CD4-positive, alpha-beta T cell (primary cell): Measurements from ENCODE around the gene ZBBX. TPM values are rescaled to one million over a fixed set of nuclear protein-coding genes. Genes with fewer than 3 reads are reported as not detected.

Experiments used
- ATAC-seq: fragments of 200-7000 bp; cut with Tn5 transposase; one replicate; pipeline ENCODE4 v1.10.0; 2022; ENCODE audit warnings: mild to moderate bottlenecking; ENCODE audit not compliant: poor library complexity
- CTCF ChIA-PET: fragments of 350-600 bp; sonication (Branson Sonifier 250); formaldehyde crosslinking; loops from one replicate; lab custom pipeline; 2021; ENCODE audit warnings: antibody characterized with exemption, inconsistent platforms; lab: Charles Lee
- POLR2A ChIA-PET: fragments of 350-600 bp; sonication (Branson Sonifier 250); formaldehyde crosslinking; loops from one replicate; lab custom pipeline; 2021; ENCODE audit warnings: antibody characterized with exemption, inconsistent platforms; lab: Charles Lee
- DNase-seq, 14 experiments: peaks; one replicate each; pipeline ENCODE4 v3.0.0-alpha.2; 2013 to 2020; ENCODE audit warnings: mixed read lengths in 2 of 14
- H3K27ac ChIP-seq, 2 donors: one replicate each; pipeline versions ENCODE4 v1.5.1 to v1.7.0; 2013; ENCODE audit warnings: low read length in 2 of 2, low read depth in 1 of 2, mild to moderate bottlenecking in 1 of 2
- H3K27me3 ChIP-seq, 2 experiments: 1 replicate in 1 of 2; 2 replicates in 1 of 2; pipeline versions ENCODE4 v1.6.1 to v1.7.0; 2013; ENCODE audit warnings: low read length in 2 of 2, control low read depth in 1 of 2, mild to moderate bottlenecking in 1 of 2, moderate library complexity in 1 of 2; ENCODE audit not compliant: insufficient read depth in 2 of 2, control insufficient read depth in 1 of 2
- H3K36me3 ChIP-seq: one replicate; pipeline ENCODE4 v1.6.1; 2013; ENCODE audit warnings: low read length, control low read depth; ENCODE audit not compliant: insufficient read depth
- H3K4me1 ChIP-seq: one replicate; pipeline ENCODE4 v1.6.1; 2013; ENCODE audit warnings: low read length, control low read depth; ENCODE audit not compliant: insufficient read depth
- H3K4me3 ChIP-seq: one replicate; pipeline ENCODE4 v1.5.1; 2013; ENCODE audit warnings: mild to moderate bottlenecking, low read length, moderate library complexity
- H3K9me3 ChIP-seq, 2 experiments: 1 replicate in 1 of 2; 2 replicates in 1 of 2; pipeline versions ENCODE4 v1.6.1 to v1.7.0; 2013; ENCODE audit warnings: low read length in 2 of 2, mild to moderate bottlenecking in 2 of 2, control low read depth in 1 of 2, moderate library complexity in 1 of 2; ENCODE audit not compliant: control insufficient read depth in 1 of 2, insufficient read depth in 1 of 2
- H3K27ac Mint-ChIP-seq: one replicate; pipeline ENCODE4 v1.8.0; 2020; ENCODE audit warnings: mixed read lengths
- H3K27me3 Mint-ChIP-seq: one replicate; pipeline ENCODE4 v1.8.0; 2021; ENCODE audit warnings: mixed read lengths
- H3K36me3 Mint-ChIP-seq: one replicate; pipeline ENCODE4 v1.8.0; 2021; ENCODE audit warnings: low read depth, mixed read lengths
- H3K4me1 Mint-ChIP-seq: one replicate; pipeline ENCODE4 v1.8.0; 2021; ENCODE audit warnings: low read depth, mixed read lengths
- H3K4me3 Mint-ChIP-seq: one replicate; pipeline ENCODE4 v1.8.0; 2020; ENCODE audit warnings: mild to moderate bottlenecking, mixed read lengths
- H3K9me3 Mint-ChIP-seq: one replicate; pipeline ENCODE4 v1.8.0; 2020; ENCODE audit warnings: mixed read lengths
- intact Hi-C, 2 experiments: fragments of 100-400 bp; cut with DNase I in 1 of 2; cut with micrococcal nuclease in 1 of 2; formaldehyde crosslinking; loops; one replicate each; pipeline versions ENCODE4 v1.15.1 to v1.9.0; 2023 to 2025; cut with DNase I, micrococcal nuclease
- total RNA-seq, 174 experiments: library from RNA in 2 of 174; stranded (reverse) in 2 of 174; gene quantifications; one replicate each; pipeline ENCODE4 v1.2.3 and lab custom pipeline; 2021 to 2026
- TF ChIP-seq, protein P1 (sequence below): fragments of 200-600 bp; IDR thresholded peaks from one replicate; pipeline ENCODE4 v1.8.0; 2022; ENCODE audit warnings: antibody characterized with exemption, mild to moderate bottlenecking

The ZBBX gene
- total RNA-seq, 2 experiments from 2014 or later = not detected

DNA sequence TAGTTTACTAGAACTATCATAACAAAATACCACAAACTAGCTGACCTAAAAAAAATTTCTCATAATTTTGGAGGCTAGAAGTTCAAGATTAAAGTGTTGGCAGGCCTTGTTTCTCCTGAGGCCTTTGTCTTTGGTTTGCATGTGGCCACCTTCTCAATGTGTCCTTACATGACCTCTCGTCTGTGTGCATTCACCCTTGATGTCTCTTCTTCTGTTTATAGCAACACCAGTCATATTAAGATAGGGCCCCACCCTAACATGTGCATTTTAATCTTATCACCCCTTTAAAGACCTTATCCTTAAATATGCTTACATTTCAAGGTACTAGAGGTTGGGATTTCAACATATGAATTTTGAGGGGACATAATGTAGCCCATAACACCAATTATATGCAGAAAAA is 177.0 kb downstream of the ZBBX start:
- H3K4me3 ChIP-seq = no peak overlapping the region
- no peak overlapping the region for H3K27ac Mint-ChIP-seq
- no peaks in the 10 kb centered on the region for H3K4me1 Mint-ChIP-seq
- H3K4me3 Mint-ChIP-seq = no peak overlapping the region
- H3K36me3 ChIP-seq = no peaks in the 10 kb centered on the region
- H3K27me3 Mint-ChIP-seq = no peaks in the 10 kb centered on the region
- TF ChIP-seq, protein P1, sequence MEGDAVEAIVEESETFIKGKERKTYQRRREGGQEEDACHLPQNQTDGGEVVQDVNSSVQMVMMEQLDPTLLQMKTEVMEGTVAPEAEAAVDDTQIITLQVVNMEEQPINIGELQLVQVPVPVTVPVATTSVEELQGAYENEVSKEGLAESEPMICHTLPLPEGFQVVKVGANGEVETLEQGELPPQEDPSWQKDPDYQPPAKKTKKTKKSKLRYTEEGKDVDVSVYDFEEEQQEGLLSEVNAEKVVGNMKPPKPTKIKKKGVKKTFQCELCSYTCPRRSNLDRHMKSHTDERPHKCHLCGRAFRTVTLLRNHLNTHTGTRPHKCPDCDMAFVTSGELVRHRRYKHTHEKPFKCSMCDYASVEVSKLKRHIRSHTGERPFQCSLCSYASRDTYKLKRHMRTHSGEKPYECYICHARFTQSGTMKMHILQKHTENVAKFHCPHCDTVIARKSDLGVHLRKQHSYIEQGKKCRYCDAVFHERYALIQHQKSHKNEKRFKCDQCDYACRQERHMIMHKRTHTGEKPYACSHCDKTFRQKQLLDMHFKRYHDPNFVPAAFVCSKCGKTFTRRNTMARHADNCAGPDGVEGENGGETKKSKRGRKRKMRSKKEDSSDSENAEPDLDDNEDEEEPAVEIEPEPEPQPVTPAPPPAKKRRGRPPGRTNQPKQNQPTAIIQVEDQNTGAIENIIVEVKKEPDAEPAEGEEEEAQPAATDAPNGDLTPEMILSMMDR = no peak
- ChIA-PET POLR2A (no interaction called here), CTCF (no interaction called here)
- H3K27ac ChIP-seq = no peak overlapping the region
- ATAC-seq (no peak), DNase-seq (no peak)
- peaks cover 6% of the 10 kb centered on the region for H3K9me3 Mint-ChIP-seq
- H3K27me3 ChIP-seq = no peaks in the 10 kb centered on the region
- no peaks in the 10 kb centered on the region for H3K4me1 ChIP-seq
- H3K9me3 ChIP-seq = peaks cover 0 to 1% of the 10 kb centered on the region in 2 experiments
- no peaks in the 10 kb centered on the region for H3K36me3 Mint-ChIP-seq
- intact Hi-C loops = no loop called here

DNA sequence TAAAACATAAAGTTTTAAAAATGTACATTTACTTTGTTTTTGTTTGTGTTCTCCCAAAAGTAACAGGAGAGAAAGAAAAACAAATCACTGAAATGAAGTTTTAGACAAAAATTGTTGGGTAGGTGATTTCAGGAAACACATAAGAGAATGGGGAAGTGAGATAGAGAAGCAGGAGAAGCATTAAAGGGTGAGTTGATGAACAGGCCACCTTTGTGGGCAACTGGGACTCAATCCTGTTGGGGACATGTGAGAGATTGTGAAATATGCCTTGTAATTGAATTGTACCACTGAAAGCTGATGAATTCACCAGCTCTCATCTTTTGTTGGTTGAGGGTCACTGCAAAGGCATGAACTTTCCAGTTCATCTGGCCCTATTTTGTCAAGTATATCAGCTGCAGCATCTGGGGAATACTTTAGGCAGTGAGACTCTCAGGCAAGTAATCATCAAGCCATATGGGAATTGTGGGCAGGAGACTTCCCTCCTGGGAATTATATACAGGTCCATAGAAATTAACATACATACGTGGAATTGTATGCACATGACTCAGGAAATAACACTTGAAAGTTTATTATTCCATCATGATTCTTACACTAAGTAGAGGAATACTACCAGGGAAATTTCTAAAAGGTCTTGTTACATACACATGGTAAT is 181.0 kb downstream of the ZBBX start:
- Histone ChIP-seq H3K4me1 (no peaks in the 10 kb centered on the region), H3K27ac (no peak overlapping the region), H3K27me3 (no peaks in the 10 kb centered on the region), H3K36me3 (no peaks in the 10 kb centered on the region), H3K4me3 (no peak overlapping the region), H3K9me3 (no peaks in the 10 kb centered on the region)
- H3K4me3 Mint-ChIP-seq = no peak overlapping the region
- ChIA-PET POLR2A (no interaction called here), CTCF (no interaction called here)
- no peak for ATAC-seq
- intact Hi-C loops = no loop called here
- H3K4me1 Mint-ChIP-seq = no peaks in the 10 kb centered on the region
- no peak for DNase-seq
- H3K36me3 Mint-ChIP-seq = no peaks in the 10 kb centered on the region
- no peaks in the 10 kb centered on the region for H3K27me3 Mint-ChIP-seq
- peaks cover 4% of the 10 kb centered on the region for H3K9me3 Mint-ChIP-seq
- H3K27ac Mint-ChIP-seq = no peak overlapping the region
- TF ChIP-seq, protein P1 = no peak

Other genes starting within 250 kb of the ZBBX start
- not detected for gene SERPINI2, start 93.7 kb upstream of the ZBBX start, total RNA-seq